Uterus (tissue), 4 donors: ENCODE data around the gene PLAU. TPM values are rescaled to one million over a fixed set of nuclear protein-coding genes. Genes with fewer than 3 reads are reported as not detected.
A peak's percentile ranks its signal among the peaks of the same experiment; 100 is the strongest.

Experiments used
- DNase-seq, 2 donors: peaks; one replicate each; pipeline ENCODE4 v3.0.0-alpha.2; 2019 to 2020
- H3K27ac ChIP-seq, 2 donors: fragments of 200-600 bp; sonication (generic); 1 replicate in 1 of 2; 2 replicates in 1 of 2; pipeline ENCODE4 v1.5.1; 2016 to 2018
- H3K27me3 ChIP-seq, 2 donors: fragments of 200-600 bp; sonication (generic); one replicate each; pipeline ENCODE4 v1.5.1; 2018 to 2019; ENCODE audit warnings: control low read depth in 1 of 2
- H3K36me3 ChIP-seq, 2 donors: fragments of 200-600 bp; sonication (generic); one replicate each; pipeline ENCODE4 v1.5.1; 2019; ENCODE audit warnings: control low read depth in 1 of 2
- H3K4me1 ChIP-seq, 2 donors: fragments of 200-600 bp; sonication (generic); one replicate each; pipeline ENCODE4 v1.5.1; 2018 to 2019; ENCODE audit warnings: control low read depth in 1 of 2
- H3K4me3 ChIP-seq, 2 donors: fragments of 200-600 bp; sonication (generic); 1 replicate in 1 of 2; 2 replicates in 1 of 2; pipeline ENCODE4 v1.5.1; 2018 to 2019; ENCODE audit warnings: mild to moderate bottlenecking in 1 of 2
- H3K9me3 ChIP-seq, 2 donors: fragments of 200-600 bp; sonication (generic); one replicate each; pipeline ENCODE4 v1.5.1; 2019; ENCODE audit warnings: control low read depth in 1 of 2
- CTCF ChIP-seq, 4 experiments: fragments of 200-600 bp in 2 of 4; fragments of 450-650 bp in 2 of 4; sonication (generic) in 2 of 4; IDR thresholded peaks; one replicate each; pipeline ENCODE4 v1.5.1; 2016 to 2019; ENCODE audit warnings: antibody characterized with exemption in 4 of 4, mild to moderate bottlenecking in 2 of 4, moderate library complexity in 1 of 4
- POLR2A ChIP-seq, 2 donors: fragments of 450-650 bp; IDR thresholded peaks; one replicate each; pipeline ENCODE4 v1.6.1; 2016; ENCODE audit warnings: antibody characterized with exemption in 2 of 2, mild to moderate bottlenecking in 1 of 2, moderate library complexity in 1 of 2
- intact Hi-C: fragments of 100-400 bp; cut with DNase I; formaldehyde crosslinking; loops from one replicate; pipeline ENCODE4 v1.15.1; 2023; ENCODE audit warnings: low total_unique reads
- total RNA-seq, 4 donors: library from RNA; depleted of rRNA in 3 of 4; stranded (reverse); fragments of >200 nt in 3 of 4; gene quantifications; one replicate each; pipeline versions ENCODE4 v1.1.0 to v1.2.4, GENCODE V29; 2014 to 2023
- donor health status: DM: yes; HTN: yes; CAD: no.

The PLAU gene
- total RNA-seq, 4 donors from 2014 or later, result 1.8 to 15.3 (median 9.0) TPM

GRCh38 chr10:73865459-73866442 is 45.2 kb upstream of the PLAU start:
- intact Hi-C loops, result no loop called here
- no peaks in the 10 kb centered on the region for H3K36me3 ChIP-seq
- H3K4me1 ChIP-seq, result no peaks in the 10 kb centered on the region
- DNase-seq, result no peak
- TF ChIP-seq CTCF (IDR thresholded peaks at IDR 0.05) (no peak), POLR2A (IDR thresholded peaks at IDR 0.05) (no peak)
- H3K27ac ChIP-seq, result peak overlapping the region; percentile 54 to 65
- no peak overlapping the region for H3K4me3 ChIP-seq
- no peaks in the 10 kb centered on the region for H3K9me3 ChIP-seq
- no peaks in the 10 kb centered on the region for H3K27me3 ChIP-seq

GRCh38 chr10:73866621-73867020 is 44.3 kb upstream of the PLAU start:
- no peak overlapping the region for H3K4me3 ChIP-seq

GRCh38 chr10:73867126-73867807 is 43.7 kb upstream of the PLAU start:
- Histone ChIP-seq H3K4me1 (no peaks in the 10 kb centered on the region), H3K36me3 (no peaks in the 10 kb centered on the region), H3K9me3 (no peaks in the 10 kb centered on the region), H3K27me3 (no peaks in the 10 kb centered on the region), H3K27ac (peak overlapping the region; percentile 63 to 65), H3K4me3 (no peak overlapping the region)
- TF ChIP-seq CTCF (IDR thresholded peaks at IDR 0.05) (no peak), POLR2A (IDR thresholded peaks at IDR 0.05) (no peak)
- peak in 1 of 2 donors; percentile 34 for DNase-seq
- intact Hi-C loops, result no loop called here

More at GRCh38 chr10:73866621-73867020, 44.3 kb upstream of the PLAU start:
- intact Hi-C loops, result no loop called here
- TF ChIP-seq POLR2A (IDR thresholded peaks at IDR 0.05) (no peak), CTCF (IDR thresholded peaks at IDR 0.05) (no peak)
- Histone ChIP-seq H3K27ac (peak overlapping the region; percentile 63 to 65), H3K9me3 (no peaks in the 10 kb centered on the region), H3K27me3 (no peaks in the 10 kb centered on the region), H3K36me3 (no peaks in the 10 kb centered on the region), H3K4me1 (no peaks in the 10 kb centered on the region)
- no peak for DNase-seq

GRCh38 chr10:73867871-73868631 is 42.9 kb upstream of the PLAU start:
- H3K36me3 ChIP-seq, result no peaks in the 10 kb centered on the region
- H3K9me3 ChIP-seq, result no peaks in the 10 kb centered on the region
- TF ChIP-seq CTCF (IDR thresholded peaks at IDR 0.05) (no peak), POLR2A (IDR thresholded peaks at IDR 0.05) (no peak)
- peak overlapping the region; percentile 63 to 65 for H3K27ac ChIP-seq
- no peak overlapping the region for H3K4me3 ChIP-seq
- intact Hi-C loops, result no loop called here
- no peaks in the 10 kb centered on the region for H3K27me3 ChIP-seq
- DNase-seq, result no peak
- peaks cover 0 to 2% of the 10 kb centered on the region in 2 donors for H3K4me1 ChIP-seq
